H1 (cell line): ENCODE results near the gene DGKA. TPM values are rescaled to one million over a fixed set of nuclear protein-coding genes. Genes with fewer than 3 reads are reported as not detected.

Experiments
- CTCF ChIA-PET: fragments of 300-600 bp; sonication (Branson Sonifier 250); formaldehyde crosslinking; loops from one replicate; lab custom pipeline; 2021; ENCODE audit not compliant: partially characterized antibody; lab: Charles Lee
- POLR2A ChIA-PET: fragments of 300-600 bp; sonication (Branson Sonifier 250); formaldehyde crosslinking; loops from one replicate; lab custom pipeline; 2021; ENCODE audit warnings: inconsistent platforms; ENCODE audit not compliant: partially characterized antibody; lab: Charles Lee
- DNase-seq, 2 experiments: peaks; one replicate each; pipeline versions ENCODE4 v3.0.0 to v3.0.0-alpha.2; 2010 to 2022; ENCODE audit warnings: low spot score in 2 of 2, low read depth in 1 of 2, mixed read lengths in 1 of 2
- FAIRE-seq: peaks from 2 replicates; lab custom pipeline; 2011; peaks lifted over from hg19 to GRCh38; lab: Jason Lieb, UNC
- H2AFZ ChIP-seq: 2 replicates; pipeline ENCODE4 v1.8.1; 2012; ENCODE audit warnings: low read length, inconsistent platforms
- H2AK5ac ChIP-seq: 2 replicates; pipeline ENCODE4 v1.6.1; 2013; ENCODE audit warnings: low read depth, low read length
- H2BK120ac ChIP-seq: replicated peaks from 2 replicates; pipeline ENCODE3; 2013; ENCODE audit warnings: low read depth, low read length, inconsistent platforms
- H2BK12ac ChIP-seq: 2 replicates; pipeline ENCODE4 v1.6.1; 2013; ENCODE audit warnings: low read depth, low read length
- H2BK15ac ChIP-seq: 2 replicates; pipeline ENCODE4 v1.6.1; 2013; ENCODE audit warnings: low read length
- H2BK20ac ChIP-seq: 2 replicates; pipeline ENCODE4 v1.6.1; 2013; ENCODE audit warnings: low read length
- H2BK5ac ChIP-seq: 2 replicates; pipeline ENCODE4 v1.6.1; 2013; ENCODE audit warnings: low read depth, low read length
- H3K14ac ChIP-seq: 2 replicates; pipeline ENCODE4 v1.6.1; 2013; ENCODE audit warnings: inconsistent platforms; ENCODE audit not compliant: insufficient read length
- H3K18ac ChIP-seq: 2 replicates; pipeline ENCODE4 v1.6.1; 2013; ENCODE audit warnings: low read length; ENCODE audit errors: extremely low read depth
- H3K23ac ChIP-seq: 2 replicates; pipeline ENCODE4 v1.6.1; 2013; ENCODE audit warnings: inconsistent platforms; ENCODE audit not compliant: insufficient read length
- H3K23me2 ChIP-seq: 2 replicates; pipeline ENCODE4 v1.6.1; 2013; ENCODE audit warnings: low read depth, low read length
- H3K27ac ChIP-seq: 2 replicates; pipeline ENCODE4 v1.6.1; 2011; ENCODE audit warnings: low read depth, low read length, inconsistent platforms
- H3K27me3 ChIP-seq, 4 experiments: replicated peaks in 1 of 4; 1 replicate in 1 of 4; 2 replicates in 3 of 4; pipeline versions ENCODE4 v1.6.1 to v1.8.1; 2011 to 2013; ENCODE audit warnings: low read length in 3 of 4, mild to moderate bottlenecking in 3 of 4, inconsistent platforms in 2 of 4, mixed read lengths in 2 of 4, moderate library complexity in 1 of 4; ENCODE audit not compliant: control insufficient read depth in 3 of 4, insufficient read depth in 3 of 4; ENCODE audit errors: extremely low read depth in 1 of 4
- H3K36me3 ChIP-seq, 4 experiments: 2 replicates each; pipeline versions ENCODE4 v1.6.1 to v1.8.1; 2011 to 2013; ENCODE audit warnings: mild to moderate bottlenecking in 4 of 4, low read length in 3 of 4, moderate library complexity in 2 of 4, control low read depth in 1 of 4, inconsistent platforms in 1 of 4; ENCODE audit not compliant: insufficient read depth in 4 of 4, control insufficient read depth in 2 of 4
- H3K4ac ChIP-seq: replicated peaks from 2 replicates; pipeline ENCODE3; 2013; ENCODE audit warnings: low read length, low read depth, mixed read lengths, inconsistent platforms; ENCODE audit not compliant: insufficient read length
- H3K4me1 ChIP-seq, 4 experiments: replicated peaks in 1 of 4; 1 replicate in 1 of 4; 2 replicates in 3 of 4; pipeline versions ENCODE4 v1.6.1 to v1.8.1; 2011 to 2013; ENCODE audit warnings: low read length in 3 of 4, inconsistent platforms in 2 of 4, mixed read lengths in 1 of 4; ENCODE audit not compliant: insufficient read depth in 4 of 4, control insufficient read depth in 3 of 4
- H3K4me2 ChIP-seq, 2 experiments: 2 replicates each; pipeline versions ENCODE4 v1.6.1 to v1.8.1; 2011 to 2013; ENCODE audit warnings: low read depth in 2 of 2, low read length in 2 of 2, control low read depth in 1 of 2, inconsistent platforms in 1 of 2, mild to moderate bottlenecking in 1 of 2; ENCODE audit not compliant: insufficient read depth in 1 of 2
- H3K4me3 ChIP-seq, 4 experiments: fragments of 200-600, 300-600 bp in 1 of 4; sonication (generic), shearing (Covaris generic), sonication (Bioruptor Twin) in 1 of 4; 2 replicates each; pipeline versions ENCODE4 v1.5.1 to v1.8.1; 2011 to 2016; ENCODE audit warnings: low read length in 4 of 4, low read depth in 3 of 4, control low read depth in 2 of 4, inconsistent platforms in 2 of 4, mild to moderate bottlenecking in 2 of 4, mixed read lengths in 1 of 4, moderate library complexity in 1 of 4; ENCODE audit not compliant: insufficient read depth in 2 of 4; ENCODE audit errors: extremely low read depth in 1 of 4
- H3K56ac ChIP-seq: replicated peaks from 2 replicates; pipeline ENCODE3; 2013; ENCODE audit warnings: low read depth, mild to moderate bottlenecking, mixed read lengths, low read length, inconsistent platforms; ENCODE audit not compliant: insufficient read length
- H3K79me1 ChIP-seq: 2 replicates; pipeline ENCODE4 v1.6.1; 2013; ENCODE audit warnings: low read depth, low read length, control low read depth
- H3K79me2 ChIP-seq, 2 experiments: 2 replicates each; pipeline versions ENCODE4 v1.6.1 to v1.8.1; 2012 to 2013; ENCODE audit warnings: low read length in 2 of 2, mild to moderate bottlenecking in 2 of 2, inconsistent platforms in 1 of 2; ENCODE audit not compliant: insufficient read depth in 2 of 2, control insufficient read depth in 1 of 2
- H3K9ac ChIP-seq, 4 experiments: replicated peaks in 1 of 4; 1 replicate in 1 of 4; 2 replicates in 3 of 4; pipeline versions ENCODE4 v1.6.1 to v1.8.1; 2011 to 2013; ENCODE audit warnings: low read depth in 3 of 4, low read length in 3 of 4, control low read depth in 2 of 4, mild to moderate bottlenecking in 2 of 4, moderate library complexity in 2 of 4, inconsistent platforms in 1 of 4; ENCODE audit errors: extremely low read depth in 1 of 4
- H3K9me3 ChIP-seq, 2 experiments: 2 replicates each; pipeline versions ENCODE4 v1.6.1 to v1.8.1; 2012 to 2013; ENCODE audit warnings: mild to moderate bottlenecking in 2 of 2, moderate library complexity in 2 of 2, control low read depth in 1 of 2, inconsistent platforms in 1 of 2, low read depth in 1 of 2, low read length in 1 of 2, mixed read lengths in 1 of 2; ENCODE audit not compliant: insufficient read depth in 2 of 2
- H4K20me1 ChIP-seq, 2 experiments: replicated peaks in 1 of 2; 2 replicates each; pipeline versions ENCODE3 to v1.8.1; 2011 to 2013; ENCODE audit warnings: inconsistent platforms in 2 of 2, low read length in 2 of 2, mild to moderate bottlenecking in 1 of 2; ENCODE audit not compliant: insufficient read depth in 2 of 2, control insufficient read depth in 1 of 2
- H4K5ac ChIP-seq: 2 replicates; pipeline ENCODE4 v1.6.1; 2013; ENCODE audit warnings: low read length, low read depth, mixed read lengths, inconsistent platforms; ENCODE audit not compliant: insufficient read length
- H4K8ac ChIP-seq: 2 replicates; pipeline ENCODE4 v1.8.0; 2013; ENCODE audit warnings: mild to moderate bottlenecking, moderate library complexity, low read length, inconsistent platforms; ENCODE audit not compliant: insufficient read depth; ENCODE audit errors: extremely low read depth
- H4K91ac ChIP-seq: replicated peaks from 2 replicates; pipeline ENCODE3; 2013; ENCODE audit warnings: low read length, mixed read lengths, inconsistent platforms; ENCODE audit not compliant: insufficient read length
- CEBPB ChIP-seq: IDR thresholded peaks from 2 replicates; pipeline ENCODE4 v1.6.1; 2012; ENCODE audit warnings: low read depth, low read length
- EGR1 ChIP-seq: IDR thresholded peaks from 2 replicates; pipeline ENCODE4 v1.6.1; 2011; ENCODE audit warnings: low read depth, low read length, borderline replicate concordance
- MAFK ChIP-seq: IDR thresholded peaks from 2 replicates; pipeline ENCODE4 v1.6.1; 2012; ENCODE audit warnings: low read depth, mild to moderate bottlenecking, improper control_type of control experiment, low read length
- PHF8 ChIP-seq: fragments of 200-600 bp; sonication (generic); conservative IDR thresholded peaks from 2 replicates; pipeline ENCODE4 v1.7.1; 2012; ENCODE audit warnings: low read depth, mild to moderate bottlenecking, inconsistent platforms, low read length, moderate library complexity
- RXRA ChIP-seq: IDR thresholded peaks from 2 replicates; pipeline ENCODE4 v1.6.1; 2011; ENCODE audit warnings: low read depth, mild to moderate bottlenecking, low read length, moderate library complexity; ENCODE audit not compliant: insufficient read depth
- SIN3A ChIP-seq, 2 experiments: IDR thresholded peaks in 1 of 2; conservative IDR thresholded peaks in 1 of 2; 2 replicates each; pipeline ENCODE4 v1.6.1; 2011 to 2012; ENCODE audit warnings: low read length in 2 of 2, improper control_type of control experiment in 1 of 2, low read depth in 1 of 2, mild to moderate bottlenecking in 1 of 2
- SP2 ChIP-seq: IDR thresholded peaks from 2 replicates; pipeline ENCODE4 v1.6.1; 2012; ENCODE audit warnings: mild to moderate bottlenecking, low read length, inconsistent platforms
- WGBS, 2 experiments: shearing (Covaris generic) in 1 of 2; methylation state at CpG; one replicate each; pipeline versions ENCODE4 v1.1.6 to v1.1.7; 2013 to 2015; ENCODE audit warnings: low lambda C conversion rate in 2 of 2, mixed read lengths in 2 of 2, inconsistent platforms in 1 of 2, low coverage in 1 of 2, missing lambda C conversion rate in 1 of 2; ENCODE audit not compliant: insufficient replicate concordance in 2 of 2, insufficient coverage in 1 of 2, insufficient read length in 1 of 2; ENCODE audit errors: extremely low coverage in 1 of 2, missing lambda C conversion rate in 1 of 2; 5-methylcytosine and 5-hydroxymethylcytosine counted together
- polyA plus RNA-seq, 7 experiments: library from polyadenylated mRNA; depleted of rRNA in 3 of 7; stranded (reverse) in 5 of 7; unstranded in 2 of 7; fragments of >200 nt in 5 of 7; fragments of 200-250 nt in 2 of 7; gene quantifications; 1 replicate in 5 of 7; 2 replicates in 1 of 7; 4 replicates in 1 of 7; pipeline versions ENCODE4 v1.2.1 to v1.2.3, GENCODE V29; 2011 to 2013; ENCODE audit warnings: missing spikeins in 2 of 7, mixed read lengths in 2 of 7
- total RNA-seq: library from RNA; stranded (reverse); fragmentation: NEBNext Ultra II Directional; extraction: Animal tissue kit (Norgen Biotek cat#: 25700); gene quantifications from 2 replicates; pipeline ENCODE4 v1.2.1, GENCODE V29; 2021

DGKA gene
- total and polyA plus RNA-seq, 2 of the 8 experiments (the other 6 are each of a cell fraction or from before 2014, with no cell fraction given): 15.9 to 18.0 TPM

- Histone ChIP-seq H3K4me2 (no peak overlapping the region), H3K4me3 (no peak overlapping the region), H2BK20ac (no peak overlapping the region), H3K4me1 (no peaks in the 10 kb centered on the region; a peak in 1 of 7 replicates), H4K20me1 (peaks cover 2% of the 10 kb centered on the region in 2 experiments), H4K91ac (no peak overlapping the region), H4K5ac (no peak overlapping the region), H3K9me3 (no peaks in the 10 kb centered on the region), H3K23me2 (peaks cover 3% of the 10 kb centered on the region; the same call in 1 of the 2 replicates), H3K79me1 (peaks cover 2% of the 10 kb centered on the region), H3K14ac (no peak overlapping the region), H3K23ac (no peak overlapping the region)
- POLR2A ChIA-PET: interaction anchor here (1.4 kb wide), 1 partner anchor 40 kb away, joined by 3 read pairs; no protein-coding TSS in a partner anchor
- no peak for FAIRE-seq
- no peak for TF ChIP-seq PHF8
- no peak for TF ChIP-seq EGR1
- TF ChIP-seq SP2: no peak
- no peak for TF ChIP-seq CEBPB
- TF ChIP-seq SIN3A (conservative IDR thresholded peaks at IDR 0.05 in 1 of 2, IDR thresholded peaks at IDR 0.05 in 1 of 2; ENCODE audit: low read depth in 1 of 2, low read length in 2 of 2): no peak
- no peak for TF ChIP-seq RXRA
- TF ChIP-seq MAFK: no peak
- TF ChIP-seq, all 59 proteins: peak for 0
- Histone ChIP-seq H4K8ac (no peak overlapping the region), H3K18ac (no peak overlapping the region), H2BK12ac (no peak overlapping the region), H3K27me3 (no peaks in the 10 kb centered on the region), H3K9ac (no peak overlapping the region), H2BK15ac (no peak overlapping the region), H2AK5ac (no peak overlapping the region), H2BK5ac (no peak overlapping the region), H3K36me3 (peaks cover 0 to 18% (median under 1%) of the 10 kb centered on the region in 4 experiments; a peak in 4 of 8 replicates), H3K4ac (no peak overlapping the region), H3K56ac (no peak overlapping the region), H3K27ac (no peak overlapping the region), H2AFZ (no peak overlapping the region), H2BK120ac (no peak overlapping the region), H3K79me2 (peaks cover 0 to 36% of the 10 kb centered on the region in 2 experiments; a peak in 3 of 4 replicates)
- WGBS, 2 experiments: 89% methylated on average over 3 of the region's 3 CpGs; no CpG with 5 or more reads in 1 of the 2 experiments
- no peak for DNase-seq
- CTCF ChIA-PET: interaction anchor here (1.2 to 1.3 kb wide), 2 partner anchors 17 to 49 kb away, joined by 3 to 7 read pairs; no protein-coding TSS in a partner anchor
These were observed 48.1 kb downstream of the DGKA start for GRCh38 chr12:55979069-55979468.
